Left kidney (tissue), 2 donors: ENCODE results near the gene FOXO4. TPM values are rescaled to one million over a fixed set of nuclear protein-coding genes. Genes with fewer than 3 reads are reported as not detected.

Experiments used
- DNase-seq: peaks from one replicate; pipeline ENCODE4 v3.0.0-alpha.2; 2013
- polyA plus RNA-seq: library from polyadenylated mRNA; unstranded; fragments of 120-200 nt; gene quantifications from one replicate; pipeline ENCODE4 v1.2.1, GENCODE V29; 2013; ENCODE audit not compliant: insufficient read length

The FOXO4 gene
- polyA plus RNA-seq, 1 donor, result 19.3 TPM

DNA sequence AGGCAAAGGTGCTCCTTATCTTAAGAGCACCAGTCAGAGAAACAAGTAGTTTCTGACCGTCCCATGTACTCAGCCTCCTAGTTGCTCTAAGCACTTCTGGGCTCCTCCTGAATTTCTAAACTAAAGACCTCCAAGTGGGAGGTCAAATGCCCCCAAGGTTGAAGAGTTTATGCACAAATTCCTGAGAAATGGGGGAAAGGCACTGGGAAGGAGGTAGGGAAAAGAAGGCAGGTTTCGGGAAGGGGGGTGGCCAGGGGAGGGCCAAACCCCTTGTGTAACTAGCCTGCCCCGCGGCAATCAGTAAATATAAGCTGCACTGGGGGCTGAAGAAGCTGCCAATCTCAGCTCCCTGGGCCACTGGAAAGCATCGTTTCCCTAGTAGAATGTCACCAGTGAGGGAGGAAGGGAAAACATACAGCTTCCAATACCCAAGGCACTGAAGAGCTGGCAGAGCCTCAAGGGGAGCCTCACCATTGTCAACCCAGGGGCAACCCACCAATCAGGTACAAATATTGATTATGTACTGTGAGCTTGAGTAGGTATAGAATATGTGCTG is 3.4 kb downstream of the FOXO4 start:
- no peak for DNase-seq

DNA sequence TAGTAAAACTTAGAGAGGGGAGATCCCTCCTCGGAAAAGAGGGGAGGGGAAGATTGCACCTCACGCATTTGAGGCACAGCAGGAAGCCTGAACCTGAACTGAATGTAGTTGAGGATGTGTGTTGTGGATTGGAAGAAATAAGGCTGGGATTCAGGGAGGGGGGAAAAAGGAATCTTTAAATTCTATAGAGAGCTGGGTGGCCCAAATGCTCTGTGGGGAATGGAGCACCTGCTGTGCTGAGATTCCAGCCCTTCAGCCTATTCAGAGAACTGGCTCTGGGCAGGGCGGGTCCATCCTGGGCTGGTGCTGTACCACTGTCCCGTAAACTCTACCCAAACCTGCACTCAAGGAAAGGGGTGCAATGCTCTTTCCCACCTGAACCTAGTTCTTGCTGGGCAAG is 4.1 kb downstream of the FOXO4 start:
- DNase-seq, result no peak

DNA sequence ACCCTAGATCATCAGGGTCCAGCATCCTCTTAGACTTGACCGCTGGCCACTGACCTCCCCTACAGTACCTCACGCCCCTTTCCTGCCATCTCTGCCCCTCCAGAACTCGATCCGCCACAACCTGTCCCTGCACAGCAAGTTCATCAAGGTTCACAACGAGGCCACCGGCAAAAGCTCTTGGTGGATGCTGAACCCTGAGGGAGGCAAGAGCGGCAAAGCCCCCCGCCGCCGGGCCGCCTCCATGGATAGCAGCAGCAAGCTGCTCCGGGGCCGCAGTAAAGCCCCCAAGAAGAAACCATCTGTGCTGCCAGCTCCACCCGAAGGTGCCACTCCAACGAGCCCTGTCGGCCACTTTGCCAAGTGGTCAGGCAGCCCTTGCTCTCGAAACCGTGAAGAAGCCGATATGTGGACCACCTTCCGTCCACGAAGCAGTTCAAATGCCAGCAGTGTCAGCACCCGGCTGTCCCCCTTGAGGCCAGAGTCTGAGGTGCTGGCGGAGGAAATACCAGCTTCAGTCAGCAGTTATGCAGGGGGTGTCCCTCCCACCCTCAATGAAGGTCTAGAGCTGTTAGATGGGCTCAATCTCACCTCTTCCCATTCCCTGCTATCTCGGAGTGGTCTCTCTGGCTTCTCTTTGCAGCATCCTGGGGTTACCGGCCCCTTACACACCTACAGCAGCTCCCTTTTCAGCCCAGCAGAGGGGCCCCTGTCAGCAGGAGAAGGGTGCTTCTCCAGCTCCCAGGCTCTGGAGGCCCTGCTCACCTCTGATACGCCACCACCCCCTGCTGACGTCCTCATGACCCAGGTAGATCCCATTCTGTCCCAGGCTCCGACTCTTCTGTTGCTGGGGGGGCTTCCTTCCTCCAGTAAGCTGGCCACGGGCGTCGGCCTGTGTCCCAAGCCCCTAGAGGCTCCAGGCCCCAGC is 5.2 kb downstream of the FOXO4 start:
- DNase-seq, result no peak

DNA sequence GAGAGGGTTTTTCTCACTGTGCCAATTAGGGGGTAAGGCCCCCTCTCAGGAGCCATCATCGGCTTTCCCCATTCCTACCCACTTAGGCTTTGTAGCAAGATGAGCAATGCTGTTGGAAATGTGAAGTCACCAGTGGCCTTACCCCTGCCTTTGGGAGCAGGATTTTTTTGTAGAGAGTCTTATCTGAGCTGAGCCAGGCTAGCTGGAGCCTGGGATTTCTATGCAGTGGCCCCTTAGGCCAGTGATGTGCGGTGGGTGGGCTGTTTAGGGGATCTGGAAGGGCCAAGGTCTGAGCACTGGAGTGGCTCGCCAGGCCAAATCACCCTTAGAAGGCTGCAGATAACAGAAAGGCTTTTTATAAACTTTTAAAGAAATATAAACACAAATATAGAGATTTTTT is 6.6 kb downstream of the FOXO4 start:
- no peak for DNase-seq

DNA sequence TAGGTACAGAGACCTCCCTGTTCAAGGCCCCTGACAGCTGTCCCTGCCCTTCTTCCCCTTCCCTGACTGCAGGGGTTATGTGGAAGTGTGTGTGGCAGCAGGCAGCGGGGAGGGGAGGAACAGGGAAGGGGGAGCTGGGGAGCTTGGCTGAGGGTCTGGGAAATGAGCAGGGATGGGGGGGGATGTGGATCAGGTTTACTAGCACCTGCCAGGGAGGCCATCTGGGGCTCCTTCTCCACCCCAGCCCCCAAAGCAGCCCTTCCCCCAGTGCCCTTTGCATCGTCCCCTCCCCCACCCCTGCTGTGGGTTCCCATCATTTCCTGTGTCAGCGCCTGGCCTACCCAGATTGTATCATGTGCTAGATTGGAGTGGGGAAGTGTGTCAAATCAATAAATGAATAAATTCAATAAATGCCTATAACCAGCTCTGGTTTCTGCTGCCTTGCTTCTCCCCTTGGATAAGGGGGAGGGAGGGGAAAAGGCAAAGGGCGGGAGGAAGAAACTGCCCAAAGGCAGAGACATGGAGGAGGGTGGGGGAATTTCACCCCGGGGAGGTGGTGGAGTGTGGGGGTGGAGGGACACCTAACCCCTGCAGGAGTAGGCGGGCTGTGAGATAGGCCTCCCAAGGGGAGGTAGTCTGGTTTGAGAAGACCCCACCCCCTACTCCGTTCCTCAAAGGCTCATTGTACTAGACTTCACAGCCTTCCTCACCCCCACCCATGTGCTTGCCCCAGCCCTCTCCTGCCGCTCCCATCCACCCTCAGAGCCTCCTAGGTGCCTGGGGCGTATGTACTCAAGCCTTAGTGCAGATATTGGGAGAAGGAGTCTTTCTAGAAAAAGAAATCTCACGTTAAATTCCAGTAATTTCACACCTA is 7.7 kb downstream of the FOXO4 start:
- DNase-seq, result peak; percentile 33

DNA sequence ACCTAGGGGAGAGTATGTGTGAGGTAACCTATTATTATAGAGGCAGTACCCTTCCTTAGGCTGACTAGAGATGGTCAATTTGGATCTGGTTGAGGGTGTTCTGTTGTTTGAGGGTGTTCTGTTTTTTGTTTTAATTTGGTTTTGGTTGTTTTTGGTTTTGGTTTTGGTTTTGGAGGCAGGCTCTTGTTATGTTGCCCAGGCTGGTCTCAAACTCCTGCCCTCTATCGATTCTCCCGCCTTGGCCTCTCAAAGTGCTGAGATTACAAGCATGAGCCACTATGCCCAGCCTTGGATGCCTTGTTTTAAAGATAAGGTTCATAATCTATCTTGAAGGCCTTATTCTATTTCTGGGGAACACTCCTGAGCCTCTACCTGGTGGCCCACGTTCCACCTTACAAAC is 10.0 kb downstream of the FOXO4 start:
- no peak for DNase-seq

DNA sequence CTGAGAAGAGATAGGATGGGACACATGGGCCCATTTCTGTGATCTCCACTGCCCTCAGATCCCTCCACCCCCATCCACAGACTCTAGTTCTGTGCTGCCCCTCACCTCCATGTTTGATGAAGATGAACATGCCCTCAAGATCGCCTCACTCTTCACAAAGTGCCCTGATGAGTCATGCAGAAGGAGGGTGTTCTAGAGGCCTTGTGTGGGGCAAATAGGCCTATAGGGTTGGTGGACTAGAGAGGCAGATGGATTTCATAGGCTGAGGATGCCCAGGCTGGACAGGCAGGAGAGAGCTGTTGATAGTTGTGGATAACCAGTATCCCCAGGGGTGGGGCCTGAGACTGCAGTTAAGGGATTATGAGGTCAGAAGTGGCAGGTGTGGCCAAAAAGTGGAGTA is 10.8 kb downstream of the FOXO4 start, which contains the start of gene CXorf65:
Gene CXorf65 (minus strand): TSS at position 314 of the 400 bp plus-strand sequence. CDS start 184 bp downstream, at position 130.
- no peak for DNase-seq

DNA sequence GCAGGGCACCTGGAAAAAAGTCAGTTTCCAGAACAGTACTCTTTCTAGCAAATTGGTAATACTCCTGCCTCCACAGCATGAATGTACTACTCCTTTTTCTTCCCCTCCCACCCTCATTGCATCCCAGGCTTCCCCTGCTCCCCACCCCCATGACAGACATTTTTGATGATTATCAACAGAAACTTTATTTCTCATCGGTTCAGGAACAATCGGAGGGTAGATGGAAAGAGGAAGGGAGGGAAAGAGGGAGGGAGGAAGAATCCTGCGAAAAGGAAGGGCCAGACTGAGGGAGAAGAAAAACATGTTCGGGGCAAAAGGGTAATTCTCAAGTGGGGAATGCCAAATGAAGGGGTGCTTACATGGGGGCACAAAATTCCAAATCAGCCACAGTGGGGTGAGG is 11.6 kb downstream of the FOXO4 start:
- DNase-seq, result no peak

DNA sequence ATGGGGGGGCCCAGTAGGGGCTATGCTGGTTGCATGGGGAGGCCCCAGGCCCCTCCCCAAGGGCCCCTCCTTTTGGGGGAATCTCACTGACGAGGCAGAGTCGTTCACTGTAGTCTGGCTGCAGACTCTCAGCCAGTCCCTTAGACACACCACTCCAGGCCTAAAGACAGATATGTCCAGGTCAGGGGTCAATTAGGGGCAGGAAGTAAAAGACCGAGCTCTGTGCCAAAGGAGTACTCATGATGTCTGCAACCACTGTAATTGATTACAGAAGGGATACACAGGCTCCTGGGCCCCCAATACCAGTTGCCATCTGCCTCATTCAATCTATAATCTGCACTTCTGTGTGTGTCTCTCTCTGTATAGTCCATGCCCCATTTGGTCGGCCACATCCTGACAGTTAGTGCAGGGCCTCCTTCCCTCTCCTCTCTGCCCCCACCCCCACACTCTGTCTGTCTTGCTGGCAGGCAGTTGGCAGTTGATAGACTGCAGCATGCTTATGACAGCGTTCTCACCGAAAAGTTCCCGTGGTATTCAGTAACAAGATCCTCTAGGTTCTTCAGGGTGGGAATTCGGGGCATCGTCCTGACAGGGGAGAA is 12.2 kb downstream of the FOXO4 start:
- no peak for DNase-seq

DNA sequence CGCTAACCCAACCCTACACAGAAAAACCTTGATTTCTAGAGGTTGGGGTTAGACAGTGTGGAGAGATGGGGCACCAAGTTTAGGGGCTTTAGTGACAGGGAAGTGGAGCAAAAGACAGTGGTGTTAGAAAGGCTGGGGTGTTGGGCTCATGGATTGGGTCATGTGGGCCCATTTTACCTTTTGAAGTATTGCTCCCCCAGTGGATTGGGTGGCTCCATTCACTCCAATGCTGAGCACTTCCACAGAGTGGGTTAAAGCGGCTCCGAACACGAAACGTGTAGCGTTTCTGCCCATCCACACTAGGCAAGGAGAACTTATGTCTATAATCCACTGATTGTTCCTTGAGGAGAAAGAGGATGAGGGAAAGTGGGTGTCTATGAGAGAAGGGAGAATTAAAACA is 13.4 kb downstream of the FOXO4 start:
- no peak for DNase-seq

DNA sequence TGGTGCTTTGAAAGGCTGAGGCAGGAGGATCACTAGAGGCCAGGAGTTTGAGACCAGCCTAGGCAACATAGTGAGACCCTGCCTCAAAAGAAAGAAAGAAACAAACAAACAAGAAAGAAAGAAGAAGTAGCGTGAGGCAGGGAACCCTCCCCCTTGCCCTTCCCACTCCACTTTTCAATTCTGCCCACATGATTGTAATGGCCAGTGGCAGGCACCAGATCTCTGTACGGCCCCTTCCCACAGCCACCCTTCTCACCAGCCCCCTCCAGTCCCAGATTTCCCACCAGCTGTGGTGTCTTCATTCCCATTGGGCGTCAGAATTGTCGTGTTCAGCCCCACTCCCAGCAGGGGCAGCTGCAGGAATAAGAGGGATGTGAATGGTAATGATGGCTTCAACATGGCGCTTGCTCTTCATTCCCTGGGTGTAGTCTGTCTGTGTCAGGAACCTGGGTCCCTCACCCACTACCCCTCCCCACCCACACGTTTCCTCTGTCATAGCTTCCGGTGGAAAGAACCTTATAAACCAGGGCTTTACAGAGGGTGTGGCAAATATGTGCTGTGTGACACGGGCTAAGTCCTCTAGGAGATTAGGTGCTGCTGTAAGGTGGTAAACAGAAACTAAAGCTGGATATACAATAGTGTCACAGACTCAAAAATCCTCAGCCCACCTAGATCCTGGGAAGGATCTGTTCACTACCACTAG is 15.6 kb downstream of the FOXO4 start, which contains the start of gene IL2RG:
Gene IL2RG (minus strand): TSS at position 437 of the 703 bp plus-strand sequence. CDS start 38 bp downstream, at position 399.
- no peak for DNase-seq

DNA sequence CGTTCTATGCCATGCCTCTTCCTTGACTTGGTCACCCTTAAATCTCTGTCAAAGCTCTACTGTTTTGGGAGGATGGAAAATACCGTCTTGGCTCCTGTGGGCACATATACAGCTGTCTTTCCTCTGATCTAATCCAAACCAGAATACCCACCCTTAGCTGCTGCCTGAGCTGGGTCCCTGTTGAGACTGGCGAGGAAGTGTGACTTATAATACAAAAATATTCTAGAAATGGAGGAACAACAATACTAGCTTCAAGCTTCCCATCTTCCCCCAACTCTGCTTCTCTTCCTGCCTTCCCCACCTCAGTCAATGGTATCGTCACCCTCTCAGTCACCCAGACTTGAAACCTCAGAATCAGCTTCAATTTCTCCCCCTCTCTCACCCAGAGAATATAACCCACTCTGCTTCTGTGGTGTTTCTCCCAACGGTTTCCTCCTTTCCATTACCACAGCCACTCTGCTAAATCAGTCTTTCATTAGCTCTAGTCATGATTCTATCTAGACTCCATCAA is 16.3 kb downstream of the FOXO4 start:
- DNase-seq, result no peak

DNA sequence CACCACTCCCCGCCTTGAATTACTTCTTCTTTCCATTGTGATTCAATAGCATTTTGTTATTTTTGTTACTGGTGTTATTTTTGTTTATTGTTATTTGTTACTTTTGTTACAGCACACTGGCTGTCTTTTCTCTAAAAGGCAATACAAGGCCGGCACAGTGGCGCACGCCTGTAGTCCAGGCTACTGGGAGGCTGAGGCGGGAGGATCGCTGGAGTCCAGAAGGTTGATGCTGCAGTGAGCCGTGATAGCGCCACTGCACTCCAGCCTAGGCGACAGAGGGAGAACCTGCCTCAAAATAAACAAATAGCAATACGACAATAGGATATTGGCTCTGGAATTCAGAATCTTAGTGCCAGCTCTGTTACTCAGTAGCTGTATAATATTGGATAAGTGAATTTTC is 21.7 kb downstream of the FOXO4 start:
- no peak for DNase-seq

DNA sequence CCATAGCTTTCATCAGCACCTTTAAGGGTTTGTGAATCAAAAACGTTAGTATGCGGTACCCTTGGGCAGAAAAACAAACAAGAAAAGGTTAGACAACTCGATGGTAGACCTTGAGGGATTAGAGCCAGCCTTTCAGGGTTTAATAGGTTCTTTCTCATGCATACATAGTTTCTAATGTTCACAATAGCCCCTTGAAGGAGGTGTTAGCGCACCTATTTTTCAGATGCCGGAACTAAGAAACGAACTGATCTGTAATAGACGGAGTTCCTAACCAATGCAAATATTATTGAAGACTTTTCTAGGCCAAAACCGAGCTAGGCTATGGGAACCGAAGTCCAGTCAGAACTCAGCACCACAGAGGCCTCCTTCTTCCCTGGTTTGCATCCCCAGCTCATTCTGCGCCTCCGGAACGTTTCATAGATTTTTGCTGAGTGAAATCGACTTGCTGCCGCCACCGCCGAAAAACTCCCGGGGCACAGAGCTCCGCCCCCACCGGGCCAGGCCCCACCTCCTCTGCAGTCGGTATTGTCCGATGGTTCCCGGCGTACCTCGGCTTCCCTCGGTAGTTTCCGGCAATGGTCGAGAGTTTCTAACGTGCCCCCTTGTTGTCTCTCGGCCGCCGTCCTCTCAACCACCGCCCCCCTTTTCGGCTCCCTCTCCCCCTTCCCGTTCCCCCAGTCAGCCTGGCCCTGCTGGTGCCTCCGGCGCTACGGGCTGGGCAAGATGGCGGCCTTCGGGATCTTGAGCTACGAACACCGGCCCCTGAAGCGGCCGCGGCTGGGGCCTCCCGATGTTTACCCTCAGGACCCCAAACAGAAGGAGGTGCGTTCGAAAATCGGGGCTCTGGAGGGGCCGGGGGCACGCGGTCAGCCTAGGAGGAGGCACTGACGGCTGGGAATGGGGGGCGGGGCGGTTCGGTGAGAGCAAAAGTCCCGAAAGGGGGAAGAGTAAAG is 22.7 kb downstream of the FOXO4 start, which contains the start of gene MED12:
Gene MED12 (plus strand): TSS at position 565 of the 953 bp plus-strand sequence. CDS start 159 bp downstream, at position 724.
- peak; percentile 84 for DNase-seq

DNA sequence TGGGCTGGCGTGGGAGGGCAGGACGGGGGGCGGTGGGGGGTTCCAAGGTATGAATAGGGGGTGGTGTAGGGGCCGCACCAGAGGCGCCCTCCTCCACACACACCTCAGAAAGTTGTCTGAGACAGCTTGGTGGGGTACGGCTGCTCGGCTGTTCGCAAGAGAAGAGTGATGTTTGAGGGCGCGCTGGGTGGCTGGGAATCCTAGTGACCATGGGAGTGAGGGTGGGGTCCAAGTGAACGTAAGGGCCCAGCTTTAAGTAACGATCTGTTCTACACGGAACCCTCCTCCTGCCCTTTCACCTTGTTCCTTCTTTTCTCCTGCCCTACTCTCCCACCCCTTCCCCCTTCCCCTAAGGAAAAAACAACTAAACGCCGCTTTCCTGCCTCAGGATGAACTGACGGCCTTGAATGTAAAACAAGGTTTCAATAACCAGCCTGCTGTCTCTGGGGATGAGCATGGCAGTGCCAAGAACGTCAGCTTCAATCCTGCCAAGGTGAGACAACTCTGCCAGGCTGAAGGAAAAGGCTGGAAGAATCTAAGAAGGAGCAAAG is 23.4 kb downstream of the FOXO4 start:
- DNase-seq, result no peak

DNA sequence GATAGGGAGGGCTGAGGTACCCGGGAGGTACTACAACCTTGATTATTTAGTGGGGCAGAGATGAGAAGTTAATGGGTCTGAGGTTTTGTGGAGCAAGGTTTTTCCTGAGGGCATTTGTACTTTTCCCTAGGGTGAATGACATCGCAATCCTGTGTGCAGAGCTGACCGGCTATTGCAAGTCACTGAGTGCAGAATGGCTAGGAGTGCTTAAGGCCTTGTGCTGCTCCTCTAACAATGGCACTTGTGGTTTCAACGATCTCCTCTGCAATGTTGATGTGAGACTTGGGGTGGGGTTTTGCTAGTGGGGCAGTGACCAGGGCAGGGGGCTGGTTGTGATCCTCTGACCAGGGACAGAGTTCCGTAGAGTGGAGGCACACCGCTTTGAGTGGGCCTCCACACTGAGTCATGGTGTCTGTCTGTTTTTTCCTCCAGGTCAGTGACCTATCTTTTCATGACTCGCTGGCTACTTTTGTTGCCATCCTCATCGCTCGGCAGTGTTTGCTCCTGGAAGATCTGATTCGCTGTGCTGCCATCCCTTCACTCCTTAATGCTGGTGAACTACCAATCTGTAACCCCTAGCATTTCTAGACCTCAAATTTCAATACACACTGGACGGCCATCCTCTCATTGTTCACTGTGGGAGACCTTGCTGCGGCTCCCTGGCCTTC is 32.6 kb downstream of the FOXO4 start:
- no peak for DNase-seq

DNA sequence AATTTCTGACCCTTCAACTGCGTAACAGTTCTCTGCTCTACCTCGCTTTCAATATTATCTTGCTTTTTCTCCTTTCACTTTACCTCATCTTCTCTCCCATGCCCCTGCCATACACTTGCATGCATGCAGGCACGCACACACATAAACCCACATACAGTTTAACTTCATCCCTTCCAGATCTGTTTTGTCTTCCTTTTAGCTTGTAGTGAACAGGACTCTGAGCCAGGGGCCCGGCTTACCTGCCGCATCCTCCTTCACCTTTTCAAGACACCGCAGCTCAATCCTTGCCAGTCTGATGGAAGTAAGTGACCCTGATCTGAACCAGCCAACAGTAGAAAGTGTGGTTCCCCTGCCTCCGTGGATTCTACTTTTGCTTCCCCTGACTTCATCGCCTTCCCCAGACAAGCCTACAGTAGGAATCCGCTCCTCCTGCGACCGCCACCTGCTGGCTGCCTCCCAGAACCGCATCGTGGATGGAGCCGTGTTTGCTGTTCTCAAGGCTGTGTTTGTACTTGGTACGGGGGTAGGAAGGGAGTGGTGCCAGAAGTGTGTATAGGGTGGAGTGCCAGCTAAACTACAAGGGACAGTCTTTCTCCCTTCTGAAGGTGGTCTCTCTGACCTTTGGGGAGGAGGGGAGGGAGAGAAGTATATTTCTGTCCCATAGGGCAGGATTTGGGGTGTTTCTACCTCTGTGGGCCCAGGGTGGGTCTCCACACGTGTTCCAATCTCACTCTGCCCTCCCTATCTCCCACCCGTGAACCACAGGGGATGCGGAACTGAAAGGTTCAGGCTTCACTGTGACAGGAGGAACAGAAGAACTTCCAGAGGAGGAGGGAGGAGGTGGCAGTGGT is 33.5 kb downstream of the FOXO4 start:
- DNase-seq, result peak; percentile 35

DNA sequence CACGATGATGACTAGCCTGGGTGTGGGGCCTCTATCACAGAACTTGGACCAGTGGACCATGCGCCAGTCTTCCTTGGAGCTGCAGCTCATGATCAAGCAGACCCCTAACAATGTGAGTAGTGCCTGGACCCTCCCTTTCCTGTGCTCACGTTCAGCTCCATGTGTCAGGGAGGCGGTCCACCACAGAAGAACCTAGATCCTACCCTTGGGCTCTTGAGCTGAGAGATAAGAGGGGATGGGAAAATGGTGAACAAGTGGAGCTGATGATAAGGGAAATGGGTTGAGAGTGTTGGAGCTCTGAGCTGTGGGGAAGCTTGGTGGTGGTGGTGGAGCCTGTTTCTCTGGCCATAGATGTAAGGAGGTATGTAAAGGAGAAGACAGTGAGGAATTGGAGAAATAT is 35.9 kb downstream of the FOXO4 start:
- no peak for DNase-seq
